Mucosa of rectum (tissue), 2 donors: ENCODE data around the gene TMEM50B.
A peak's percentile ranks its signal among the peaks of the same experiment; 100 is the strongest.
"Not testable (repeated sequence)": the region's sequence is repeated elsewhere in the genome, so short reads cannot be mapped to it uniquely, and the experiment has no call there.

Experiments used
- H3K27ac ChIP-seq, 2 donors: one replicate each; pipeline ENCODE4 v1.7.0; 2013; ENCODE audit warnings: inconsistent platforms in 2 of 2, low read depth in 2 of 2, low read length in 2 of 2
- H3K27me3 ChIP-seq, 2 donors: one replicate each; pipeline ENCODE4 v1.7.0; 2013; ENCODE audit warnings: low read length in 2 of 2; ENCODE audit not compliant: control insufficient read depth in 2 of 2, insufficient read depth in 2 of 2
- H3K36me3 ChIP-seq, 2 donors: one replicate each; pipeline ENCODE4 v1.7.0; 2013; ENCODE audit warnings: low read length in 2 of 2; ENCODE audit not compliant: control insufficient read depth in 2 of 2, insufficient read depth in 2 of 2
- H3K4me1 ChIP-seq, 2 donors: one replicate each; pipeline ENCODE4 v1.7.0; 2013; ENCODE audit warnings: low read length in 2 of 2, mild to moderate bottlenecking in 1 of 2; ENCODE audit not compliant: control insufficient read depth in 2 of 2, insufficient read depth in 2 of 2
- H3K4me3 ChIP-seq, 2 donors: one replicate each; pipeline ENCODE4 v1.7.0; 2013; ENCODE audit warnings: low read length in 2 of 2
- H3K9ac ChIP-seq, 2 donors: one replicate each; pipeline ENCODE4 v1.7.0; 2013; ENCODE audit warnings: low read length in 2 of 2, low read depth in 1 of 2, mild to moderate bottlenecking in 1 of 2
- H3K9me3 ChIP-seq, 2 donors: one replicate each; pipeline ENCODE4 v1.7.0; 2013; ENCODE audit warnings: low read length in 2 of 2; ENCODE audit not compliant: control insufficient read depth in 2 of 2
- donor health status: healthy.
- donor health status: Normal muscosa, but diverticular disease.

The TMEM50B gene

DNA sequence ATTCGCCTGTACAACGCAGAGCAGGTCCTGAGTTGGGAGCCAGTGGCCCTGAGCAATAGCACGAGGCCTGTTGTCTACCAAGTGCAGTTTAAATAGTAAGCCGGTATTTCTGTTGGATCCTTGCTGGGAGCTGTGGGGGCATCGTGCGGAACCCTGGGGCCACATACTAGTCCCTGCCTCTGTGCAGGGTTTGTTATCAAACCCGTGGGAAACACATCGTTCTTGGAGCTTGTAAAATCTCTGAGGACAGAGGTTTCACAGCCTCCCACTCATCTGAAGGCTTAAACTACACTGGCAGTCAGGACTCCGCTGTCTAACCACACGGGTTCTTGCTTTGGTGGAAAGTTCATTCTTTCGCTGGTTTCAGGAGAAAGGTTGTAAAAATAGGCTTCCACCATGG lies 64.8 kb downstream of the TMEM50B start:
- peaks cover 19% of the 10 kb centered on the region in 2 donors for H3K4me1 ChIP-seq
- no peak overlapping the region for H3K9ac ChIP-seq
- H3K27me3 ChIP-seq = no peaks in the 10 kb centered on the region
- no peak overlapping the region for H3K27ac ChIP-seq
- H3K9me3 ChIP-seq = no peaks in the 10 kb centered on the region
- peaks cover 7 to 19% of the 10 kb centered on the region in 2 donors for H3K36me3 ChIP-seq
- H3K4me3 ChIP-seq = no peak overlapping the region

DNA sequence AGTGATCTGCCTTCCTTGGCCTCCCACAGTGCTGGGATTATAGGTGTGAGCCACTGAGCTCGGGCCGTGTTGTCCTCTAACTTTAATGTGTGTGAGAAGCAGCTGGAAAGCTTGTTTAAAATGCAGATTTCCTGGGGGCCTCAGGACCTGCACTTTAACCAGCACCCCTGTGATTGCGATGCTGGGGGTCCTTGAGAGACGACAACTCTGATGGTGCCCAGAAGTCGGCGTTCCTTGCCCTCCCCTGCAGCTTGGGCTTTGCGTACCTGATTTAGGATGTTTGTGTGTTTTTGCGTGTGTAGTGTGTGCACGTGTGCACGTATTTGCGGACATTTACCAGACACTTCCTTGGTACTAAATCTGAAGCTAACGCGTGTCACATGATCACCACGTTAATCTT lies 65.7 kb downstream of the TMEM50B start:
- Histone ChIP-seq H3K27me3 (no peaks in the 10 kb centered on the region), H3K4me3 (no peak overlapping the region), H3K27ac (no peak overlapping the region), H3K4me1 (peaks cover 19% of the 10 kb centered on the region in 2 donors), H3K9ac (no peak overlapping the region), H3K9me3 (no peaks in the 10 kb centered on the region), H3K36me3 (peaks cover 7 to 14% of the 10 kb centered on the region in 2 donors)

DNA sequence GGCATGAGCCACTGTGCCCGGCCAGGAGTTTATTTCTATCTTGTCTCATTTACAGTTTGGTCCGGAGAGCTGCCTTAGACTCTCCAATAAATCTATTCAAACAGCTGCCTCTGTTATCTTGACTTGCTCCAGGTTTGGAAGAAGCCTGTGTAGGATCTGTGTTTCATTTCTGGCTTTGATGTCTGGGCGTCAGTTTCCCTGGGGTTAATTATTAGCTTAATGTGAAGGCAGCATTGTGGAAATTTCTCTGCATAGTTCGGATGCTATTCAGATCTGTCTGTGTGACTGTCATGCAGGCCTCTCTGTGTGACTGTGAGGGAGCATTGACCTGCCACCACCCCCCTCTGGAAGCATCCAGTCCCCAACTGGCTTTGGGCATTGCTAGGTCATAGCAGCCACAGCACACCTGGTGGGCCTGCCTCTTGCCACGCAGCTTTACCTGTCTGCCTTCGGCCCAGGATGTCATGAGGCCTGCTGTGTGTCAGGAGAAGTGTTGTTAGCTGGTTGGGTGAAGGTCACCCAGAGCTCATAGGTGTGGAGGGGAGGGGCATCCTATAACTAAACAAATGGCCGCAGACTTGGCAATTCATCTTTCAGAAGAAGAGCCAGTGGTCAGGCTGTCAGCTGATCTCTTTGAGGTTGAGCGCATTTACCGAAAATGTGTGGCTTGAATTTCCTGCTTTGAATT lies 66.8 kb downstream of the TMEM50B start:
- Histone ChIP-seq H3K27ac (peak overlapping the region; percentile 81 to 83), H3K27me3 (no peaks in the 10 kb centered on the region), H3K9me3 (no peaks in the 10 kb centered on the region), H3K9ac (peak overlapping the region in 1 of 2 donors; percentile 26), H3K4me1 (peaks cover 19% of the 10 kb centered on the region in 2 donors), H3K4me3 (peak overlapping the region in 1 of 2 donors; percentile 7), H3K36me3 (peaks cover 7 to 11% of the 10 kb centered on the region in 2 donors)

DNA sequence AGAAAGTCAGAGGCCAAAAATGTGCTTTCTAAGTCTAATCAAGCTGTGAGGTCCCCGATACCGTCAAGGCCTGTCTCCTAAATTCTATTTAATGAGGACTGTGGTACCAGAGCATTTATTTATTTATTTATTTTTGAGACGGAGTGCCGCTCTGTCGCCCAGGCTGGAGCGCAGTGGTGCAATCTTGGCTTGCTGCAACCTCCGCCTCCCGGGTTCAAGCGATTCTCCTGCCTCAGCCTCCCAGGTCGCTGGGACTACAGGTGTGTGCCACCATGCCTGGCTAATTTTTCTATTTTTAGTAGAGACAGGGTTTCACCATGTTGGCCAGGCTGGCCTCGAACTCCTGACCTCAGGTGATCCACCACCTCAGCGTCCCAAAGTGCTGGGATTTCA lies 67.3 kb downstream of the TMEM50B start:
- H3K36me3 ChIP-seq, H3K4me3 ChIP-seq, H3K9me3 ChIP-seq, H3K27me3 ChIP-seq: not testable (repeated sequence)
- Histone ChIP-seq H3K9ac (peak overlapping the region in 1 of 2 donors; percentile 26), H3K4me1 (peaks cover 19% of the 10 kb centered on the region in 2 donors), H3K27ac (peak overlapping the region; percentile 81 to 83)

GRCh38 chr21:33411949-33412430 lies 67.8 kb downstream of the TMEM50B start:
- Histone ChIP-seq H3K36me3 (peaks cover 7 to 10% of the 10 kb centered on the region in 2 donors), H3K9me3 (no peaks in the 10 kb centered on the region), H3K4me1 (peaks cover 19% of the 10 kb centered on the region in 2 donors), H3K4me3 (no peak overlapping the region), H3K27ac (peak overlapping the region; percentile 81 to 83), H3K27me3 (no peaks in the 10 kb centered on the region), H3K9ac (peak overlapping the region in 1 of 2 donors; percentile 26)

DNA sequence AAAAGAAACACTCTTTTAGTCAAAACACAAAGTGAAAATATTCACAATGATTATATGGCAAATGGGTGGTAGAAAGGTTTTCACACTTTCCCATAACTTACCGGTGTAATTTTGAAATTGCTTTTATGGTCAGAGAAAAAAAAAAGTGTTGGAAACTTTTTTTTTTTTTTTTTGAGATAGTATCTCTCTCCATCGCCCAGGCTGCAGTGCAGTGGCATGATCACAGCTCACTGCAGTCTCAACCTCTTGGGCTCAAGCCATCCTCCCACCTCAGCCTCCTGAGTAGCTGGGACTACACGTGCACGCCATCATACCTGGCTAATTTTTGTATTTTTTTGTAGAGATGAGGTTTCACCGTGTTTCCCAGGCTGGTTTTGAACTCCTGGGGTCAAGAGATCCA lies 73.3 kb downstream of the TMEM50B start:
- Histone ChIP-seq H3K27ac (no peak overlapping the region), H3K27me3 (no peaks in the 10 kb centered on the region), H3K4me3 (no peak overlapping the region), H3K36me3 (peaks cover 0 to 5% of the 10 kb centered on the region in 2 donors), H3K4me1 (peaks cover 22 to 23% of the 10 kb centered on the region in 2 donors), H3K9me3 (no peaks in the 10 kb centered on the region), H3K9ac (no peak overlapping the region)

DNA sequence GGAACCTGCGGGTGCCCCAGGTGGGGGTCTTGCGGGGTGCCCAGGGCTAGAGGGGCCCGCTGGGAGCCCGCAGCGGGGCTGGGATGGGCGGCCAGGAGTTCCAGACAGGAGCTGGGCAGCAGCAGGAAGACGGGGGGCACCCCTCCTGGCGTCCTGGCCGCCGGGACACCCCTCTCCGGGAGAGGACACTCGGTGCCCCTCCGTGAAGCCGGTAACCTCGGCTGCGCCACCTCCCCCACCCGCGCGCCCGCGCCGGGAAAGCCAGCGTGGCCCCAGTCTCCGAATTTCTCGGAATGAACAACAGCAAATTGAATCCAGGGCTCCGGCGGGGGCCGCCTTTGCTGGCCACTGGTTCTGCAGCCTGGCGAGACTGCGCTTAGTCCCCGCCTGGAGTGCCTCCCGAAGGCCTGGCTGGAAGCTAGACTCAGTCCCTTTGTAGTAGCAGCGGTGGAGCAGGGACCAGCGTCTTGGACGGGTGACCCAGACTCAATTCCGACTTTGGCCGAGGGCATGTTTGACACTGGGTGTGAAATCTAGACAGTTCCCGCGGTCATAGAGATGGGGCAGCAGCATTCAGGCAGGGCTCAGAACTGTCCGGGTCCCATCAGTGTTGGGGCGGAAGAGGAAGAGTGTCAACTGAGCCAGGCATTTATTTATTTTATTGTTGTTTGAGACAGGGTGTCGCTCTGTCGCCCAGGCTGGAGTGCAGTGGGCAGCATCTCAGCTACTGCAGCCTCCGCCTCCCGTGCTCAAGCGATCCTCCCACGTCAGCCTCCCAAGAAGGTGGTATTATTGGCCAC lies 75.8 kb downstream of the TMEM50B start:
- H3K4me1 ChIP-seq = peaks cover 18 to 20% of the 10 kb centered on the region in 2 donors

GRCh38 chr21:33403128-33403785 lies 76.5 kb downstream of the TMEM50B start, which contains the start of gene IFNGR2:
TSS of gene IFNGR2 (plus strand) at chr21:33403413. CDS start at chr21:33403544, 131 bp downstream.
- peak within 1 kb of the TSS; percentile 88 to 90 for H3K9ac ChIP-seq
- H3K9me3 ChIP-seq = no peaks in the 10 kb centered on the region
- H3K4me3 ChIP-seq = peak within 1 kb of the TSS; percentile 87 to 90
- H3K4me1 ChIP-seq = peaks cover 18 to 20% of the 10 kb centered on the region in 2 donors
- H3K27me3 ChIP-seq = no peaks in the 10 kb centered on the region
- peak within 1 kb of the TSS; percentile 94 for H3K27ac ChIP-seq
- H3K36me3 ChIP-seq = no peaks in the 10 kb centered on the region

More for the DNA sequence above, 75.8 kb downstream of the TMEM50B start:
- no peaks in the 10 kb centered on the region for H3K36me3 ChIP-seq
- H3K4me3 ChIP-seq = peak overlapping the region; percentile 87 to 90
- peak overlapping the region; percentile 94 for H3K27ac ChIP-seq
- peak overlapping the region; percentile 88 to 90 for H3K9ac ChIP-seq
- H3K27me3 ChIP-seq = no peaks in the 10 kb centered on the region
- H3K9me3 ChIP-seq = no peaks in the 10 kb centered on the region

- Histone ChIP-seq H3K4me1 (peaks cover 18 to 20% of the 10 kb centered on the region in 2 donors), H3K27me3 (no peaks in the 10 kb centered on the region), H3K9ac (no peak overlapping the region), H3K36me3 (no peaks in the 10 kb centered on the region), H3K9me3 (no peaks in the 10 kb centered on the region), H3K27ac (peak overlapping the region; percentile 94), H3K4me3 (peak overlapping the region in 1 of 2 donors; percentile 44)
These were observed 77.5 kb downstream of the TMEM50B start for GRCh38 chr21:33402001-33402979.
